ENCODE data around the gene RBM15B. TPM values are rescaled to one million over a fixed set of nuclear protein-coding genes. Genes with fewer than 3 reads are reported as not detected.

Gene RBM15B
- total RNA-seq, 1 donor from 2014 or later: 24.3 TPM

DNA sequence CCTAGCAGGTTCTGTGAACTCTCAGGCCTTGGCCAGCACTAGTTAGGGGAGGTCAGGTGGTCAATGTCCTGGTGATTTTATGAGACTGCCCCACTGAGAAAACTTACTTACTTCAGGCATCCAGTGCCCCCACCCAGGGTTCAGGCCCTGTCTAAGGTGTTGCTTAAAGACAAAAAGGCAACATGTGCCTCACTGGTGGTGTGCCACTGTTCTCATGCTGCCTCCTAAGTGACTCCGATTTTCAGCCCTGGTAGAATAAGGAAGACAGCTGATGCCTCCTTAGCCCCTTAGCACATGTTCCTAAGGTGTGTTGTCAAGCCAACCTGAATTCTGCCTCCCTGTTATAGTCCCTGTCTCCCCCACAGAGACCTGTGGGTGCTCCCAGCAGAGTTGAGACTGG is 5.3 kb downstream of the RBM15B start:
- H3K4me1 ChIP-seq: peaks cover 46% of the 10 kb centered on the region
- H3K27me3 ChIP-seq (ENCODE audit: low read depth): no peaks in the 10 kb centered on the region
- peaks cover 93% of the 10 kb centered on the region for H3K36me3 ChIP-seq
- H3K4me3 ChIP-seq: no peak overlapping the region
- no peaks in the 10 kb centered on the region for H3K9me3 ChIP-seq
- no peak for TF ChIP-seq CTCF (IDR thresholded peaks at IDR 0.05)
- H3K27ac ChIP-seq: no peak overlapping the region
- intact Hi-C loops (cut with DNase I): no loop called here
- ATAC-seq (no peak), DNase-seq (no peak)

- no peaks in the 10 kb centered on the region for H3K27me3 ChIP-seq (ENCODE audit: low read depth)
- TF ChIP-seq CTCF (IDR thresholded peaks at IDR 0.05): no peak
- no peak for DNase-seq
- ATAC-seq: no peak
- no peaks in the 10 kb centered on the region for H3K9me3 ChIP-seq
- H3K4me1 ChIP-seq: peaks cover 40% of the 10 kb centered on the region
- intact Hi-C loops (cut with DNase I): no loop called here
- H3K36me3 ChIP-seq: peaks cover 100% of the 10 kb centered on the region
- H3K27ac ChIP-seq: no peak overlapping the region
- H3K4me3 ChIP-seq: no peak overlapping the region
Measured at GRCh38 chr3:51397392-51397791, 6.3 kb downstream of the RBM15B start.

GRCh38 chr3:51398595-51399310 is 7.7 kb downstream of the RBM15B start:
- DNase-seq: no peak
- no peak overlapping the region for H3K27ac ChIP-seq
- no peak overlapping the region for H3K4me3 ChIP-seq
- no peaks in the 10 kb centered on the region for H3K27me3 ChIP-seq (ENCODE audit: low read depth)
- ATAC-seq: no peak
- peaks cover 26% of the 10 kb centered on the region for H3K4me1 ChIP-seq
- intact Hi-C loops (cut with DNase I): no loop called here
- no peaks in the 10 kb centered on the region for H3K9me3 ChIP-seq
- peaks cover 100% of the 10 kb centered on the region for H3K36me3 ChIP-seq
- TF ChIP-seq CTCF (IDR thresholded peaks at IDR 0.05): no peak

GRCh38 chr3:51400166-51400565 is 9.1 kb downstream of the RBM15B start:
- Histone ChIP-seq H3K27me3 (ENCODE audit: low read depth) (no peaks in the 10 kb centered on the region), H3K4me3 (no peak overlapping the region), H3K4me1 (peaks cover 14% of the 10 kb centered on the region), H3K9me3 (no peaks in the 10 kb centered on the region), H3K27ac (no peak overlapping the region), H3K36me3 (peaks cover 98% of the 10 kb centered on the region)
- DNase-seq (no peak), ATAC-seq (no peak)
- intact Hi-C loops (cut with DNase I): no loop called here
- TF ChIP-seq CTCF (IDR thresholded peaks at IDR 0.05): no peak

DNA sequence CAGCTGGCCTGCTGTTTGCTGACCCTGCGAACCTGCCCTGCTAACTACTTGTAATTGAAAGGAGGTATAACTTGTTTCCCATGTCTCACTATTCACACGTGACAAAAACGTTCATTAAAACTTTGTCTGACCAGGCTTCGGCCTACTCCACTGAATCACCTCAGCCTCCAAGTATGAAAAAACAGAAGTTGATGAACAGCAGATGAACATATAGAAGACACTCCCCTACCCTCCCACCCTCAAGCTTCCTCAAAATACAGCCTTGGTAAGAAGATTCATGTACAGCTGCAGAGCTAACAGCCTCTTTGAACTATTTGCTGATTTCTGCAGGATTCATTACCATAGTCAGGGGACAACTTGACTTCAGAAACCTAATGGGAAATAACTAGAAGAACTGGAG is 10.7 kb downstream of the RBM15B start:
- intact Hi-C loops (cut with DNase I): no loop called here
- TF ChIP-seq CTCF (IDR thresholded peaks at IDR 0.05): no peak
- Histone ChIP-seq H3K9me3 (no peaks in the 10 kb centered on the region), H3K27ac (no peak overlapping the region), H3K4me1 (peaks cover 5% of the 10 kb centered on the region), H3K36me3 (peaks cover 88% of the 10 kb centered on the region), H3K4me3 (no peak overlapping the region), H3K27me3 (ENCODE audit: low read depth) (no peaks in the 10 kb centered on the region)
- no peak for DNase-seq
- peak; percentile 44 to 57 for ATAC-seq

All from lower lobe of right lung (tissue), 2 donors.